Measurements from ENCODE around the gene GADD45G. TPM values are rescaled to one million over a fixed set of nuclear protein-coding genes. Genes with fewer than 3 reads are reported as not detected.

Gene GADD45G
- total RNA-seq, 1 donor from 2014 or later = 1.9 TPM

DNA sequence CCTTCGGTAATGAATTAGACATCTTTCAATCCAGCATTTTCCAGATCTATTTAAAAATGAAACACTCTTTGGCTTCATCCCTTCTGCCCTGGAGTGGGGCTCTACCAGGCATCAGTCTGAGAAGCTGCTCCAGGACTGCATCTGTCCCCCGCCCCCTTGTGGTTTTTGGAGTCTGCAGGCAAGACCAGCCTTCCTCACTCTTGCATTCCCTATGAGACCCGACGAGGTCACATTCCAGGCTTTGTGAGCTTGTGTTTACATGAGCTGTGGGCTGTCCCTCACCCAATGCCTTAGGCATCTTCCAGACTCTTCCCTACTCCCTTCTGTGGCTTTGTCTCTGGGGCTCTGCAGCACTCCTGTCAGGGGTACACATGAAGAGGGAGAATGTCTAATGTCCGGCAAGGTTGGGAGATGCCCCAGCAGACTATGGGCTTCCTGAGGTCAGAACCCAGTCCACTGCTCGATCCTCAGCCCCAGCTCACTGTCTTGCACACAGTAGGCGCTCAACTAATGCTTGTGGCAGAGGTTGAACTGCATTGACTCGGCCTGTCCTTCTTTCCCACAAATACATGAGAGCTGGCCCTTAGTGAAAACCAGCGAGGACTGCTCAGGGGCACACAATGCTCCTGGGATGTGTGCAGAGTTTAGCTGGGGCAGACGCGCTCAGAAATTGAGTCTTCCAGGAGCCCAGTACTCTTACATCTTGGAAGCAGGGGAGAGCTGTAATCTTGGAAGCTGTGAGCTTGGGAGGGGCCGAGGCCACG is 11.7 kb upstream of the GADD45G start:
- TF ChIP-seq, protein P1, sequence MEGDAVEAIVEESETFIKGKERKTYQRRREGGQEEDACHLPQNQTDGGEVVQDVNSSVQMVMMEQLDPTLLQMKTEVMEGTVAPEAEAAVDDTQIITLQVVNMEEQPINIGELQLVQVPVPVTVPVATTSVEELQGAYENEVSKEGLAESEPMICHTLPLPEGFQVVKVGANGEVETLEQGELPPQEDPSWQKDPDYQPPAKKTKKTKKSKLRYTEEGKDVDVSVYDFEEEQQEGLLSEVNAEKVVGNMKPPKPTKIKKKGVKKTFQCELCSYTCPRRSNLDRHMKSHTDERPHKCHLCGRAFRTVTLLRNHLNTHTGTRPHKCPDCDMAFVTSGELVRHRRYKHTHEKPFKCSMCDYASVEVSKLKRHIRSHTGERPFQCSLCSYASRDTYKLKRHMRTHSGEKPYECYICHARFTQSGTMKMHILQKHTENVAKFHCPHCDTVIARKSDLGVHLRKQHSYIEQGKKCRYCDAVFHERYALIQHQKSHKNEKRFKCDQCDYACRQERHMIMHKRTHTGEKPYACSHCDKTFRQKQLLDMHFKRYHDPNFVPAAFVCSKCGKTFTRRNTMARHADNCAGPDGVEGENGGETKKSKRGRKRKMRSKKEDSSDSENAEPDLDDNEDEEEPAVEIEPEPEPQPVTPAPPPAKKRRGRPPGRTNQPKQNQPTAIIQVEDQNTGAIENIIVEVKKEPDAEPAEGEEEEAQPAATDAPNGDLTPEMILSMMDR (IDR thresholded peaks at IDR 0.05; ENCODE audit: unreplicated experiment) = peak; percentile 46
- peaks cover 19% of the 10 kb centered on the region for H3K27me3 Mint-ChIP-seq

DNA sequence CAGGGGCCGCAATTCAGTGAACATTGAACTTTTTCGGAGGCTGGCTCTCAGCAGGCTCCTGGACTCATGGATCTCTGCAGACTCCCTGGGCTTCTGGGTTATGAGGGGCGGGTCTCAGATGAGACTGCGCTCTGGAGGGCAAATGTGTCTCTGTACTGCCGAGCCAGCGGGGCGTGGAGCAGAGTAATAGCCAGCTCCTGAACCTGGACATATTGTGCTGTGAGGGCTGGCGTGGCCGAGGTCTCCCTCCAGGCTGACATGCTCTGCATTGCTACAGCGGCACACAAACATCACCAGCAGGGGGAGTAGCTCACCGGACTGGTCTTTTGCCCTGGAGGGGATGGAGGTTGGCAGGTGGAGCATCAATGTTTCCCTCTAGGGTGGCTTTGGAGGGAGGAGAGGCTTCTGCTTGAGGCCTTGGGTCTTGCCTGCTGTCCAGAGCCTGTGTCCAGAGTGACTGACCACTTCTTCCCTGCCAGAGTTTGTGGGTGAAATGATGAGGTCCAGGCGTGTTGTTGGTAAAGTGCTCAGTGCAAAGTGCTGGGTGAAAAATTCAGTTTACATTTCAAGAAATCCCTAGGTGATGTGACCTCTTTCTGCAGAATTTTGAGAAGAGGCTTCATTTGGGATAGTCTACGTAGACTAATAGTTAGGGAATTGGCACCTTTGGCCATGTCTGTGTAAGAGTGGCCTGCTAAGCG is 10.9 kb upstream of the GADD45G start:
- H3K27me3 Mint-ChIP-seq = peaks cover 19% of the 10 kb centered on the region
- H3K36me3 Mint-ChIP-seq (ENCODE audit: insufficient read depth) = no peaks in the 10 kb centered on the region
- H3K27ac Mint-ChIP-seq = peak overlapping the region; percentile 9
- H3K9me3 Mint-ChIP-seq (ENCODE audit: low read depth) = no peaks in the 10 kb centered on the region
- peaks cover 2% of the 10 kb centered on the region for H3K4me1 Mint-ChIP-seq (ENCODE audit: low read depth)
- no peak overlapping the region for H3K4me3 Mint-ChIP-seq (ENCODE audit: low read depth)
- DNase-seq (ENCODE audit: low spot score, unreplicated experiment) = peak; percentile 40
- TF ChIP-seq, protein P1 (IDR thresholded peaks at IDR 0.05; ENCODE audit: unreplicated experiment) = peak; percentile 69

More for the DNA sequence above, 11.7 kb upstream of the GADD45G start:
- Mint-ChIP-seq H3K4me3 (ENCODE audit: low read depth) (no peak overlapping the region), H3K9me3 (ENCODE audit: low read depth) (no peaks in the 10 kb centered on the region), H3K36me3 (ENCODE audit: insufficient read depth) (no peaks in the 10 kb centered on the region), H3K27ac (no peak overlapping the region), H3K4me1 (ENCODE audit: low read depth) (peaks cover 2% of the 10 kb centered on the region)
- DNase-seq (ENCODE audit: low spot score, unreplicated experiment) = no peak

DNA sequence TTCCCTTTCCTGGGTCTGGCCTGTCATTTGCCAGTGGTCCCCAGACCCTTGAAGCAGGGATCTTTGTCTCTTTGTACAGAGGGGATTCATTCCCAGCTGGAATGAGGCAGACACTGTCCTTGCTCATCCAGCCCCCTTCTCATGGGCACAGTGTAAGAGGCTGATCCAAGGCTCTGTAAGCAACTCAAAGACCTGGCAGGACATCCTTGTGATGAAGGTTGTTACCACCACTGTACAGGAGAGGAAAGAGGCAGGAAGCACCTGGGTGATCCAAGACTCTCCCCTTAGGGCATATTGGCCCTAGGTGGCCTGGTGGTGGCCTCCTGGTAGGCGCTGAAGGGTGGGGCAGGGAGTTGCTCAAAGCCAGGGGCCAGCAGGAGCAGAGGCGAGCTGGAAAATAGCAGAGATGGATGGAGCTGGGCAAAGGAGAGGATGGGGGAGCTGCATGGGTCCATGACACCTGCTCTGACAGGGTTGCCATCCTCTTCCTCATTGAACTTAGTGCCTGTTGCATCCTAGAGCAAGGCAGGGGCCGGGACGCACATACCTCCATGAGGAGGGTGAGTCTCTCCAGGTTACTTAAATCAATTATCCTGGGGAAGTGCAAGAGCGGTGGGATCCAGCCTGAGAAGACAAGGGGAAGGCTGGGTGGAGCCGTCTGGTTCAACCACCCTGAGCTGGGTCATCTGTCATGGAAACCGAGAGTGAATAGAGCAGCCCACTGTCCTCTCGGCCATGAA is 9.8 kb upstream of the GADD45G start:
- Mint-ChIP-seq H3K4me3 (ENCODE audit: low read depth) (no peak overlapping the region), H3K27me3 (peaks cover 25% of the 10 kb centered on the region), H3K4me1 (ENCODE audit: low read depth) (peaks cover 2% of the 10 kb centered on the region), H3K36me3 (ENCODE audit: insufficient read depth) (no peaks in the 10 kb centered on the region), H3K27ac (no peak overlapping the region), H3K9me3 (ENCODE audit: low read depth) (no peaks in the 10 kb centered on the region)
- TF ChIP-seq, protein P1 (IDR thresholded peaks at IDR 0.05; ENCODE audit: unreplicated experiment) = no peak
- DNase-seq (ENCODE audit: low spot score, unreplicated experiment) = no peak

DNA sequence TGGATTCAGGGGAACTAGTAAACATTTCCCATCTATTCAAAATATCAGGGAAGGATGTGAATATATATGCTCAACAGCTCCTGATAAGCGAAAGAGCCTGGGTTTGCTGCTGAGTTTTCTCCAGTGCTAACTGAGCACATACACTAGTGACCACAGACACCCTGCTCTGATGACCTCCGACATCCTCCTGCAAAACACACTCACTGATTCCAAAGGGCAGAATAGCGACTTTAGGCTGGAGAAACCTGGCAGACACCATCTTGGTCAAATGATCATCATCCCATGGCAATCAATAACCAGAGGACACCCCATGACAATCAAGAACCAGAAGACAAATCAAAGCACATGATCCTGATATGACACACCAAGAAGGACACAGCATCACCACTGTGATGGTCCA is 9.2 kb upstream of the GADD45G start:
- H3K27me3 Mint-ChIP-seq = peaks cover 31% of the 10 kb centered on the region
- peaks cover 2% of the 10 kb centered on the region for H3K4me1 Mint-ChIP-seq (ENCODE audit: low read depth)
- H3K4me3 Mint-ChIP-seq (ENCODE audit: low read depth) = no peak overlapping the region
- no peaks in the 10 kb centered on the region for H3K9me3 Mint-ChIP-seq (ENCODE audit: low read depth)
- no peak for DNase-seq (ENCODE audit: low spot score, unreplicated experiment)
- no peaks in the 10 kb centered on the region for H3K36me3 Mint-ChIP-seq (ENCODE audit: insufficient read depth)
- TF ChIP-seq, protein P1 (IDR thresholded peaks at IDR 0.05; ENCODE audit: unreplicated experiment) = no peak
- no peak overlapping the region for H3K27ac Mint-ChIP-seq

DNA sequence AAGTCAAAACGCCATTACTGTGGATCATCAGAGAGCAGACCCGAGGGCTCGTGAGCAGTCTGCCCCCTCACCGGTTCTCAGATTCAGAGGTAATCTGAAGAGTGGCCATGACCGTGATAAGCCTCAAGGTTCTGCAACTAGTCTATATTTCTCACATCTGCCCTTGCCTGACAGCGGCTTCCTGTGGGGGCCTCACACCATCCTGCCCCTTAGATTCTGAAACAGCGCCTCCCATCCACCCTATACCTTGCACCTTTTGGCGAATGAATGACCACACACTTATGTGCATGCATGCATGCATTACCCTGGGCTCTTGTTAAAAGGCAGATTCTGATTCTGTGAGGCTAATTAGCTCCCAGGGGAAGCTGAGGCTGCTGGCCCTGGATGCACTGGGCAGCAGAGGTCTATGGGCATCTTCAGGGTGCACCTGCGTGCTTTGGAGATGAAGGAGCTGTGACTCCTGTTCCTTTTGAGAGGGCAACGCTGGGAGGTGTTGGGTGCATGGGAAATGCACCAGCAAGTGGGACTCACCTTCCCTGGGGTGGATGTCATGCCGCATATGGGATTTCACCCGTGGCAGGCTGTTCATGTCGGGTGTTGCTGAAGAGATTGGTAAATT is 7.8 kb upstream of the GADD45G start:
- TF ChIP-seq, protein P1 (IDR thresholded peaks at IDR 0.05; ENCODE audit: unreplicated experiment) = no peak
- Mint-ChIP-seq H3K9me3 (ENCODE audit: low read depth) (no peaks in the 10 kb centered on the region), H3K27me3 (peaks cover 41% of the 10 kb centered on the region), H3K4me1 (ENCODE audit: low read depth) (peaks cover 2% of the 10 kb centered on the region), H3K36me3 (ENCODE audit: insufficient read depth) (no peaks in the 10 kb centered on the region), H3K27ac (no peak overlapping the region), H3K4me3 (ENCODE audit: low read depth) (no peak overlapping the region)
- no peak for DNase-seq (ENCODE audit: low spot score, unreplicated experiment)

Data from progenitor cell of endocrine pancreas (in vitro differentiated cells).